OCI-LY7 (cell line): ENCODE data around the gene TMEM80.

Experiments
- EZH2phosphoT487 ChIP-seq: fragments of 200-600 bp; sonication (generic); IDR thresholded peaks from 2 replicates; pipeline ENCODE4 v1.6.1; 2018; ENCODE audit warnings: low read depth, borderline replicate concordance, mild to moderate bottlenecking, mixed run types, antibody characterized with exemption, low read length, moderate library complexity, mixed read lengths
- TF ChIP-seq, protein P1 (sequence below): fragments of 200-600 bp; sonication (generic); conservative IDR thresholded peaks from 2 replicates; pipeline ENCODE4 v1.5.1; 2014; ENCODE audit warnings: mild to moderate bottlenecking, antibody characterized with exemption, low read length, moderate library complexity, mixed read lengths

GRCh38 chr11:722346-722811, 26.8 kb downstream of the TMEM80 start:
- TF ChIP-seq, protein P1, sequence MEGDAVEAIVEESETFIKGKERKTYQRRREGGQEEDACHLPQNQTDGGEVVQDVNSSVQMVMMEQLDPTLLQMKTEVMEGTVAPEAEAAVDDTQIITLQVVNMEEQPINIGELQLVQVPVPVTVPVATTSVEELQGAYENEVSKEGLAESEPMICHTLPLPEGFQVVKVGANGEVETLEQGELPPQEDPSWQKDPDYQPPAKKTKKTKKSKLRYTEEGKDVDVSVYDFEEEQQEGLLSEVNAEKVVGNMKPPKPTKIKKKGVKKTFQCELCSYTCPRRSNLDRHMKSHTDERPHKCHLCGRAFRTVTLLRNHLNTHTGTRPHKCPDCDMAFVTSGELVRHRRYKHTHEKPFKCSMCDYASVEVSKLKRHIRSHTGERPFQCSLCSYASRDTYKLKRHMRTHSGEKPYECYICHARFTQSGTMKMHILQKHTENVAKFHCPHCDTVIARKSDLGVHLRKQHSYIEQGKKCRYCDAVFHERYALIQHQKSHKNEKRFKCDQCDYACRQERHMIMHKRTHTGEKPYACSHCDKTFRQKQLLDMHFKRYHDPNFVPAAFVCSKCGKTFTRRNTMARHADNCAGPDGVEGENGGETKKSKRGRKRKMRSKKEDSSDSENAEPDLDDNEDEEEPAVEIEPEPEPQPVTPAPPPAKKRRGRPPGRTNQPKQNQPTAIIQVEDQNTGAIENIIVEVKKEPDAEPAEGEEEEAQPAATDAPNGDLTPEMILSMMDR: no peak
- TF ChIP-seq EZH2phosphoT487: no peak
